ENCODE results near the gene HSF4.

The HSF4 gene

GRCh38 chr16:67204076-67204475 is 39.5 kb downstream of the HSF4 start:
- DNase-seq: no peak

- DNase-seq: no peak
These were observed 41.7 kb downstream of the HSF4 start for GRCh38 chr16:67206129-67206837.

GRCh38 chr16:67206838-67207248 is 42.3 kb downstream of the HSF4 start:
- DNase-seq: no peak

- DNase-seq: no peak
These were observed 42.9 kb downstream of the HSF4 start for GRCh38 chr16:67207249-67208091.

GRCh38 chr16:67208154-67208896 is 43.8 kb downstream of the HSF4 start:
- no peak for DNase-seq

GRCh38 chr16:67209565-67209964 is 45.0 kb downstream of the HSF4 start:
- no peak for DNase-seq

GRCh38 chr16:67210069-67210937 is 45.8 kb downstream of the HSF4 start:
- no peak for DNase-seq

- no peak for DNase-seq
These were observed 47.1 kb downstream of the HSF4 start for GRCh38 chr16:67211674-67212073.

GRCh38 chr16:67212766-67213165 is 48.2 kb downstream of the HSF4 start:
- no peak for DNase-seq

- no peak for DNase-seq
These were observed 48.9 kb downstream of the HSF4 start for GRCh38 chr16:67213197-67214019.

- no peak for DNase-seq
These were observed 51.2 kb downstream of the HSF4 start for GRCh38 chr16:67215706-67216105.

DNA sequence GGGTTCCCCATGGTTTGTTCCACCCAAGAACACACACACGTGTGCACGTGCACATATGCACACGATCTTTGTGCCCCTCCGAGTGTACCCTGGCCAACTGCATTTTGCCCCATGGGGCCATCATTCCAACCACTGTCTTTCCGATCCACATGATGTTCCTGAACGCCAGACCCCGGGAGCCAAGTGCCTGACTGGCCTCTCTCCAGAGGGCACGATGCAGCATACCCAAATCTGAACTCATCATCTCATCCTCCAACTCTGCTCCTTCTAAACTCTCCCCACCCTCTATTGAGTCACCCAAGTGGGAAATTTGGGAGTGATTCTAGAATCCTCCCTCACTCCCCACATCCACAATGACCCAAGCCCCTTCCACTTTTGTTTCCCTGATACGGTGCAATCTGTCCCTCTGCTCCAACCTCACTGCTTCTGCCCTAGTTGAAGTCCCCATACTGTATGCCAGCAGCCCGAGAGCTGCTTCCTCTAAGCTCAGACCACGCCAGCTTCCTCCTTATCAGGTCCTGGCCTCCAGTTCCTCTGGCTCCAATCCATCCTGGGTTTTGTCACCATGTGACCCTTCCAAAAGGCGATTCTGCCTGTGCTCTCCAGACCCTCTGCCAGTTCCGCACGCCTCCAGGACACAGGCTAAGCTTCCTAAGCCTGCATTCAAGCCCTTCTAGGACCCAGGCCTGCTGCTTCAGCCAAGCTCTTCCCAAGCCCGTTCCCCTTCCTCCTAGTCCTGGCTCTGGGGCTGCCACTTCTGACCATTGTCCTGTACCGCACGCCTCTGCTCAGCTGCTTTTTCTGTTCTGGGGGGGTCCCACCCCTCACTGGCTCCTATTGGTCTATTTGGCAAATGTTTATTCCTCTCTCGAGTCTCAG is 52.3 kb downstream of the HSF4 start:
- no peak for DNase-seq

All from COR-L47 (cell line).